ENCODE data around the gene LATS2.
A peak's percentile ranks its signal among the peaks of the same experiment; 100 is the strongest.
"Not testable (repeated sequence)": the region's sequence is repeated elsewhere in the genome, so short reads cannot be mapped to it uniquely, and the experiment has no call there.

Gene LATS2

GRCh38 chr13:20953245-20953931, 108.0 kb downstream of the LATS2 start:
- no peak for DNase-seq

- no peak for DNase-seq
These were observed 108.5 kb downstream of the LATS2 start for GRCh38 chr13:20952838-20953237.

GRCh38 chr13:20948001-20948400, 113.4 kb downstream of the LATS2 start:
- DNase-seq: not testable (repeated sequence)

- no peak for DNase-seq
These were observed 115.4 kb downstream of the LATS2 start for GRCh38 chr13:20945952-20946383.

GRCh38 chr13:20942938-20943559, 118.3 kb downstream of the LATS2 start:
- no peak for DNase-seq

GRCh38 chr13:20940511-20940910, 120.9 kb downstream of the LATS2 start:
- DNase-seq: not testable (repeated sequence)

GRCh38 chr13:20940083-20940482, 121.3 kb downstream of the LATS2 start:
- no peak for DNase-seq

GRCh38 chr13:20939662-20940061, 121.7 kb downstream of the LATS2 start:
- DNase-seq: no peak

GRCh38 chr13:20938302-20938701, 123.1 kb downstream of the LATS2 start:
- no peak for DNase-seq

- DNase-seq: no peak
These were observed 133.7 kb downstream of the LATS2 start for GRCh38 chr13:20927596-20928257.

GRCh38 chr13:20925395-20925790, 136.0 kb downstream of the LATS2 start:
- DNase-seq: not testable (repeated sequence)

- DNase-seq: peak; percentile 46
These were observed 136.5 kb downstream of the LATS2 start for GRCh38 chr13:20924758-20925394.

- DNase-seq: no peak
These were observed 138.1 kb downstream of the LATS2 start for GRCh38 chr13:20923272-20923671.

Measured in activated CD4-positive, alpha-beta T cell treated with anti-CD3 and anti-CD28 coated beads for 1 hour (primary cell).